K562 (cell line): ENCODE data around the gene CDNF. TPM values are rescaled to one million over a fixed set of nuclear protein-coding genes. Genes with fewer than 3 reads are reported as not detected.
"Not testable (repeated sequence)": the region's sequence is repeated elsewhere in the genome, so short reads cannot be mapped to it uniquely, and the experiment has no call there.

Experiments
- ATAC-seq: fragments of 200-7000 bp; cut with Tn5 transposase; 3 replicates; pipeline ENCODE4 v1.9.1; 2020; ENCODE audit warnings: moderate library complexity
- BruUV-seq: library from RNA; stranded (reverse); fragments of 400-500 nt; replicated peaks from 2 replicates; lab custom pipeline; 2021; lab: Mats Ljungman, UMichigan
- CTCF ChIA-PET: fragments of 300-600 bp; formaldehyde crosslinking; extraction: SDS; loops from one replicate; lab custom pipeline; 2021; ENCODE audit warnings: low intra/inter-chr PET ratio; lab: Yijun Ruan, JAX
- POLR2A ChIA-PET: fragments of 300-600, 350-650 bp; sonication (Branson Sonifier 250); formaldehyde crosslinking; extraction: SDS; loops from one replicate; lab custom pipeline; 2021; ENCODE audit warnings: antibody characterized with exemption, inconsistent platforms; lab: Yijun Ruan, JAX
- DNase-seq, 4 experiments: peaks; one replicate each; pipeline versions ENCODE4 v3.0.0 to v3.0.0-alpha.2; 2011 to 2018; ENCODE audit warnings: low spot score in 3 of 4, mixed read lengths in 3 of 4; ENCODE audit errors: extremely low read depth in 1 of 4
- FAIRE-seq: peaks from 2 replicates; lab custom pipeline; 2011; peaks lifted over from hg19 to GRCh38; lab: Jason Lieb, UNC
- H2AFZ ChIP-seq: 2 replicates; pipeline ENCODE4 v1.6.0; 2011; ENCODE audit warnings: low read depth, low read length, control low read depth, inconsistent platforms
- H3K27ac ChIP-seq: fragments of 200-600 bp; 3 replicates; pipeline ENCODE4 v1.8.0; 2011; ENCODE audit warnings: low read depth, mild to moderate bottlenecking, control low read depth, inconsistent platforms, low read length, moderate library complexity, mixed read lengths; ENCODE audit errors: extremely low read depth
- H3K27me3 ChIP-seq, 2 experiments: fragments of 300-600 bp in 1 of 2; 2 replicates in 1 of 2; 3 replicates in 1 of 2; pipeline versions ENCODE4 v1.6.0 to v1.8.0; 2011; ENCODE audit warnings: inconsistent platforms in 2 of 2, low read length in 2 of 2, mild to moderate bottlenecking in 1 of 2, mixed read lengths in 1 of 2, moderate library complexity in 1 of 2; ENCODE audit not compliant: control insufficient read depth in 2 of 2, insufficient read depth in 2 of 2
- H3K36me3 ChIP-seq: fragments of 300-600 bp; 3 replicates; pipeline ENCODE4 v1.8.0; 2011; ENCODE audit warnings: mild to moderate bottlenecking, low read length, inconsistent platforms; ENCODE audit not compliant: control insufficient read depth, insufficient read depth
- H3K4me1 ChIP-seq, 2 experiments: fragments of 200-600 bp in 1 of 2; replicated peaks in 1 of 2; 2 replicates in 1 of 2; 3 replicates in 1 of 2; pipeline versions ENCODE4 v1.5.1 to v1.8.0; 2011; ENCODE audit warnings: inconsistent platforms in 2 of 2, low read length in 2 of 2, mild to moderate bottlenecking in 1 of 2, mixed read lengths in 1 of 2, moderate library complexity in 1 of 2; ENCODE audit not compliant: control insufficient read depth in 2 of 2, insufficient read depth in 2 of 2
- H3K4me2 ChIP-seq: 2 replicates; pipeline ENCODE4 v1.6.1; 2011; ENCODE audit warnings: low read length, control low read depth, inconsistent platforms, mixed read lengths; ENCODE audit not compliant: insufficient read depth
- H3K4me3 ChIP-seq: fragments of 200-600 bp; sonication (generic), shearing (Covaris generic); 2 replicates; pipeline ENCODE4 v1.5.1; 2016; ENCODE audit warnings: control low read depth, inconsistent platforms
- H3K79me2 ChIP-seq: fragments of 200-600 bp; 3 replicates; pipeline ENCODE4 v1.8.0; 2011; ENCODE audit warnings: low read length, inconsistent platforms; ENCODE audit not compliant: control insufficient read depth, insufficient read depth
- H3K9ac ChIP-seq, 2 experiments: 2 replicates each; pipeline versions ENCODE4 v1.6.0 to v1.6.1; 2011; ENCODE audit warnings: low read depth in 2 of 2, low read length in 2 of 2, control low read depth in 1 of 2, inconsistent platforms in 1 of 2, mild to moderate bottlenecking in 1 of 2, mixed read lengths in 1 of 2; ENCODE audit not compliant: insufficient read depth in 1 of 2
- H3K9me1 ChIP-seq: one replicate; pipeline ENCODE4 v1.6.0; 2011; ENCODE audit warnings: inconsistent platforms, mild to moderate bottlenecking, low read length, moderate library complexity; ENCODE audit not compliant: control insufficient read depth, insufficient read depth
- H3K9me3 ChIP-seq: replicated peaks from 2 replicates; pipeline ENCODE4 v1.5.1; 2011; ENCODE audit warnings: low read depth, low read length, inconsistent platforms; ENCODE audit not compliant: control insufficient read depth, insufficient read depth
- H4K20me1 ChIP-seq: replicated peaks from 2 replicates; pipeline ENCODE4 v1.6.1; 2011; ENCODE audit warnings: low read length, inconsistent platforms, mixed read lengths; ENCODE audit not compliant: control insufficient read depth, insufficient read depth
- HNRNPK ChIP-seq: fragments of 200-400 bp; formaldehyde crosslinking; IDR thresholded peaks from one replicate; pipeline ENCODE4 v1.6.1; 2018; ENCODE audit warnings: mild to moderate bottlenecking, low read depth, low read length; ENCODE audit not compliant: poor library complexity, severe bottlenecking
- RFX1 ChIP-seq: fragments of 450-650 bp; IDR thresholded peaks from 2 replicates; pipeline ENCODE4 v1.6.1; 2016; ENCODE audit warnings: mild to moderate bottlenecking, moderate library complexity
- ZNF146 ChIP-seq: IDR thresholded peaks from one replicate; pipeline ENCODE4 v1.6.1; 2018; ENCODE audit warnings: missing compliant biosample characterization; ENCODE audit not compliant: unreplicated experiment
- WGBS: fragments of 100-300 bp; shearing (Covaris generic); methylation state at CpG from one replicate; pipeline ENCODE4 v1.1.6; 2016; ENCODE audit warnings: low coverage, mixed read lengths; ENCODE audit not compliant: insufficient coverage; ENCODE audit errors: missing lambda C conversion rate; 5-methylcytosine and 5-hydroxymethylcytosine counted together
- in situ Hi-C: fragments of 300-500 bp; cut with MboI; formaldehyde crosslinking; loops from 4 replicates; pipeline ENCODE4 v1.15.0; 2018; ENCODE audit warnings: inconsistent platforms, mixed read lengths
- intact Hi-C: fragments of 100-400 bp; cut with micrococcal nuclease; formaldehyde crosslinking; loops from 2 replicates; pipeline ENCODE4 v1.14.2; 2022
- polyA plus RNA-seq, 8 experiments: library from polyadenylated mRNA; depleted of rRNA in 4 of 8; stranded (reverse) in 5 of 8; unstranded in 3 of 8; fragments of >200 nt; fragmentation: Nextera tagmentation in 2 of 8; fragmentation: Illumina TruSeq in 1 of 8; extraction: Ambion mirVana in 2 of 8; extraction: Trizol in 1 of 8; gene quantifications; 2 replicates each; pipeline versions ENCODE4 v1.2.1 to v1.2.3, GENCODE V29; 2011 to 2014; ENCODE audit warnings: inconsistent platforms in 1 of 8, missing spikeins in 1 of 8
- total RNA-seq, 7 experiments: library from RNA; depleted of rRNA in 6 of 7; stranded (reverse); fragments of >200 nt in 6 of 7; fragmentation: Illumina TruSeq in 2 of 7; extraction: Trizol in 2 of 7; gene quantifications; 2 replicates each; pipeline versions ENCODE4 v1.2.1 to v1.2.3, GENCODE V29; 2011 to 2021; ENCODE audit warnings: low replicate concordance in 1 of 7

Gene CDNF
- total and polyA plus RNA-seq, 9 of the 15 experiments (the other 6 are each of a cell fraction or from before 2014, with no cell fraction given) = 0.18 to 1.6 (median 0.61) TPM

GRCh38 chr10:14820010-14820774 is 17.6 kb downstream of the CDNF start:
- no peaks in the 10 kb centered on the region for H3K9me3 ChIP-seq
- POLR2A ChIA-PET = interaction anchor here (1.1 kb wide), 1 partner anchor 17 kb away, joined by 3 read pairs; the partner anchor contains the start of gene CDNF
- CTCF ChIA-PET = no interaction called here
- WGBS = 36% methylated on average over 10 of the region's 10 CpGs
- H3K27ac ChIP-seq = no peak overlapping the region
- no peaks in the 10 kb centered on the region for H3K79me2 ChIP-seq
- intact Hi-C loops (no loop called here), in situ Hi-C loops (no loop called here)
- no TSS peak for BruUV-seq
- H3K9ac ChIP-seq = no peak overlapping the region
- FAIRE-seq (no peak), DNase-seq (no peak), ATAC-seq (no peak)
- no peak overlapping the region for H3K4me3 ChIP-seq
- TF ChIP-seq RFX1 = peak; percentile 82
- no peak for TF ChIP-seq HNRNPK
- H3K4me2 ChIP-seq = peak overlapping the region; percentile 51
- H3K4me1 ChIP-seq = no peaks in the 10 kb centered on the region; a peak in 1 of 5 replicates
- no peaks in the 10 kb centered on the region for H4K20me1 ChIP-seq
- H3K36me3 ChIP-seq = no peaks in the 10 kb centered on the region
- no peaks in the 10 kb centered on the region for H3K9me1 ChIP-seq
- peaks cover 8 to 10% of the 10 kb centered on the region in 2 experiments; a peak in 4 of 5 replicates for H3K27me3 ChIP-seq
- peak overlapping the region; percentile 79 for H2AFZ ChIP-seq

DNA sequence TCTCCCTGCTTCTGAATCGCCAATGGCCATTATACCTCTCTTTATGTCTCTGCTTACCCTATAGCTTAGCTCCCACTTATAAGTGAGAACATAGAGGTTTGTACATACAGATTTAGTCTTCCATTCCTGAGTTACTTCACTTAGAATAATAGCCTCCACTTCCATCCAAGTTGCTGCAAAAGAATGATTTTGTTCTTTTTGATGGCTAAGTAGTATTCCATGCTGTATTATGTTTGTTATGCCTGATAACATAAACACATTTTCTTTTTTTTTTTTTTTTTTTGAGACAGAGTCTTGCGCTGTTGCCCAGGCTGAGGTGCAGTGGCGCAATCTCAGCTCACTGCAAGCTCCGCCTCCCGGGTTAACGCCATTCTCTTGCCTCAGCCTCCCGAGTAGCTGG is 21.1 kb downstream of the CDNF start:
- intact Hi-C loops = not testable (repeated sequence)

More for the DNA sequence above, 21.1 kb downstream of the CDNF start:
- H3K27me3 ChIP-seq, H3K36me3 ChIP-seq, H3K9me3 ChIP-seq, H3K4me3 ChIP-seq, H4K20me1 ChIP-seq, H3K9ac ChIP-seq, H2AFZ ChIP-seq, H3K79me2 ChIP-seq, DNase-seq, FAIRE-seq, POLR2A ChIA-PET, H3K9me1 ChIP-seq, H3K27ac ChIP-seq, BruUV-seq, H3K4me1 ChIP-seq, H3K4me2 ChIP-seq, CTCF ChIA-PET, in situ Hi-C loops, ATAC-seq: not testable (repeated sequence)
- peak; percentile 50 for TF ChIP-seq ZNF146
- WGBS = 0% methylated on average over 1 of the region's 7 CpGs
